ENCODE results near the gene DDX28.
A peak's percentile ranks its signal among the peaks of the same experiment; 100 is the strongest.
"Not testable (repeated sequence)": the region's sequence is repeated elsewhere in the genome, so short reads cannot be mapped to it uniquely, and the experiment has no call there.

The DDX28 gene

GRCh38 chr16:68005786-68006286, 17.2 kb downstream of the DDX28 start:
- FAIRE-seq (peak; percentile 56), DNase-seq (ENCODE audit: insufficient read length) (no peak)
- no peak for TF ChIP-seq POLR2AphosphoS5 (IDR thresholded peaks at IDR 0.05; ENCODE audit: low read depth, low read length)
- TF ChIP-seq TAF1 (IDR thresholded peaks at IDR 0.05; ENCODE audit: borderline replicate concordance, low read depth, low read length): no peak
- no peak for TF ChIP-seq POLR2A (IDR thresholded peaks at IDR 0.05; ENCODE audit: low read depth, low read length)

GRCh38 chr16:68005211-68005610, 17.8 kb downstream of the DDX28 start:
- no peak for TF ChIP-seq TAF1 (IDR thresholded peaks at IDR 0.05; ENCODE audit: borderline replicate concordance, low read depth, low read length)
- TF ChIP-seq POLR2AphosphoS5 (IDR thresholded peaks at IDR 0.05; ENCODE audit: low read depth, low read length): no peak
- no peak for TF ChIP-seq POLR2A (IDR thresholded peaks at IDR 0.05; ENCODE audit: low read depth, low read length)
- DNase-seq (ENCODE audit: insufficient read length) (no peak), FAIRE-seq (no peak)

GRCh38 chr16:68003031-68003430, 20.0 kb downstream of the DDX28 start:
- TF ChIP-seq POLR2AphosphoS5 (IDR thresholded peaks at IDR 0.05; ENCODE audit: low read depth, low read length) (no peak), TAF1 (IDR thresholded peaks at IDR 0.05; ENCODE audit: borderline replicate concordance, low read depth, low read length) (no peak), POLR2A (IDR thresholded peaks at IDR 0.05; ENCODE audit: low read depth, low read length) (no peak)
- no peak for FAIRE-seq
- DNase-seq (ENCODE audit: insufficient read length): no peak

GRCh38 chr16:68000450-68000849, 22.6 kb downstream of the DDX28 start:
- no peak for TF ChIP-seq POLR2A (IDR thresholded peaks at IDR 0.05; ENCODE audit: low read depth, low read length)
- no peak for TF ChIP-seq TAF1 (IDR thresholded peaks at IDR 0.05; ENCODE audit: borderline replicate concordance, low read depth, low read length)
- TF ChIP-seq POLR2AphosphoS5 (IDR thresholded peaks at IDR 0.05; ENCODE audit: low read depth, low read length): no peak
- no peak for DNase-seq (ENCODE audit: insufficient read length)
- FAIRE-seq: no peak

- FAIRE-seq (no peak), DNase-seq (ENCODE audit: insufficient read length) (no peak)
- TF ChIP-seq TAF1 (IDR thresholded peaks at IDR 0.05; ENCODE audit: borderline replicate concordance, low read depth, low read length) (no peak), POLR2A (IDR thresholded peaks at IDR 0.05; ENCODE audit: low read depth, low read length) (no peak), POLR2AphosphoS5 (IDR thresholded peaks at IDR 0.05; ENCODE audit: low read depth, low read length) (no peak)
Measured at GRCh38 chr16:67999985-68000384, 23.0 kb downstream of the DDX28 start.

- not testable (repeated sequence) for DNase-seq (ENCODE audit: insufficient read length)
- FAIRE-seq: peak; percentile 27
Measured at GRCh38 chr16:67998779-67999688, 24.0 kb downstream of the DDX28 start, which contains the start of gene DPEP2. TSS of gene DPEP2 (minus strand) at chr16:67999484. CDS start at chr16:67993212, 6,272 bp downstream.

GRCh38 chr16:67998231-67998778, 24.7 kb downstream of the DDX28 start:
- not testable (repeated sequence) for DNase-seq (ENCODE audit: insufficient read length); FAIRE-seq

- no peak for TF ChIP-seq TAF1 (IDR thresholded peaks at IDR 0.05; ENCODE audit: borderline replicate concordance, low read depth, low read length)
- no peak for TF ChIP-seq POLR2A (IDR thresholded peaks at IDR 0.05; ENCODE audit: low read depth, low read length)
- TF ChIP-seq POLR2AphosphoS5 (IDR thresholded peaks at IDR 0.05; ENCODE audit: low read depth, low read length): no peak
- FAIRE-seq: no peak
Measured at GRCh38 chr16:67996666-67997065, 26.4 kb downstream of the DDX28 start.

GRCh38 chr16:67995423-67995822, 27.6 kb downstream of the DDX28 start:
- no peak for DNase-seq (ENCODE audit: insufficient read length)
- TF ChIP-seq POLR2AphosphoS5 (IDR thresholded peaks at IDR 0.05; ENCODE audit: low read depth, low read length) (no peak), TAF1 (IDR thresholded peaks at IDR 0.05; ENCODE audit: borderline replicate concordance, low read depth, low read length) (no peak), POLR2A (IDR thresholded peaks at IDR 0.05; ENCODE audit: low read depth, low read length) (no peak)
- FAIRE-seq: no peak

More at GRCh38 chr16:67996666-67997065, 26.4 kb downstream of the DDX28 start:
- no peak for DNase-seq (ENCODE audit: insufficient read length)

- FAIRE-seq: peak; percentile 21
- DNase-seq (ENCODE audit: insufficient read length): not testable (repeated sequence)
Measured at GRCh38 chr16:67994040-67994408, 29.0 kb downstream of the DDX28 start.

- DNase-seq (ENCODE audit: insufficient read length) (peak; percentile 82), FAIRE-seq (peak; percentile 80)
- TF ChIP-seq TAF1 (IDR thresholded peaks at IDR 0.05; ENCODE audit: borderline replicate concordance, low read depth, low read length) (0 out of 2 replicates have a peak, but pooled peaks have one; percentile 19), POLR2A (IDR thresholded peaks at IDR 0.05; ENCODE audit: low read depth, low read length) (no peak)
Measured at GRCh38 chr16:67993207-67994039, 29.6 kb downstream of the DDX28 start.

Data from GM12892 (cell line).